HG03460 (cell line): Measurements from ENCODE around the gene LRFN4.

Experiments
- ATAC-seq: cut with Tn5 transposase; IDR thresholded peaks from one replicate; pipeline ENCODE4 v1.9.1; 2021; ENCODE audit not compliant: unreplicated experiment

LRFN4 gene

DNA sequence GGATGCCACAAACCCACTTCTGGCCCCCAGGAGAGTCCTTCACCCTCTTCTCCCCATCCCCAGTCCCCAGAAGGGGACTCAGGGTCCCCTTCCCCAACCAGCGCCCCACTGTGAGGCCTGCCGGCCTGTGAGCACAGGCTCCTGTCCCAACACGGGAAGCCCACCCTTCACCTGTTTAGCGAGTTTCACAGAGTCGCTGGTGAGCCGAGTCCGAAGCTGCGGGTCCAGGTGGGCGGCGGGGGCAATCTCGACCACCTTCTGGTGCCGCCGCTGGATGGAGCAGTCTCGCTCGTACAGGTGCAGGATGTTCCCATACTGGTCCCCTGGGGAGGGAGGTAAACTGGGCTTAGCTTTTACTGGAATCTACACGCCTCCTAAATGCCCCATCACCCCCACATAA is 13.3 kb downstream of the LRFN4 start:
- ATAC-seq = no peak

DNA sequence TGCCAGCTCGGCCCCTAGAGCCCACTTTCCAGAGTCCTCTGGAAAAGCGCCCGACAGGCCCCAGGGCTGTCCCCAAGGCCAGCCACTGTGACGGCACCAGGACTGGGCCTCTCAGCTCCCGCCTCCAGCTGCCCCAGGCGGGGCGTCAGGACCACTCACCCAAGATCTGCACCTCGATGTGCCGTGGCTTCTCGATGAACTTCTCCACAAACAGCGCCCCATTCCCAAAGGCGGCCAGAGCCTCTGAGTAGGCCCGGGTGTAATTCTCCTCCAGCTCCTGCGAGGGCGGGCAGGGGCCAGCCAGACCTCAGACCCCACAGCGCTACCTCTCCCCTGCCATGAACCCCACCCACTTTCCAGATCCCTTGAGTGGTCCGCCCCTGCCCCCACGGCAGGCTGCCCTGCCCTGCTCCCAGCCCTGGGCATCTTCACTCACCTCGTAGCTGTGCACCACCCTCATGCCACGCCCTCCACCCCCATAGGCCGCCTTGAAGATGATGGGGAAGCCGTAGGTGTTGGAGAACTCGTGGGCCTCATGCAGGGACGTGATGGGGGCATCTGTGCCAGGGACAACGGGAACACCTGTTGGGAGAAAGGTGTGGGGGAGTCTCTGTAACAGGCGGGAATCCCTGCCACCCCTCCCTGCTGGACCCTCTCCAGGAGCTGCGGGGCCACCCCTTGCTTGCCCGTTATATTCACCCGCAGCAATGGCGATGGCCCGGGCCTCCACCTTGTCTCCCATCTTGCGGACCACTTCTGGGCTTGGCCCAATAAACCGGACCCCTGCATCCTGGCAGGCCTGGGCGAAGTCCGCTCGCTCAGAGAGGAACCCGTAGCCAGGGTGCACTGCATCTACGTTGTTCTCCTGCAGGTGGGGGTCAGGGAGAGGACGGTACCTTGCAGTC is 14.0 kb downstream of the LRFN4 start:
- no peak for ATAC-seq

DNA sequence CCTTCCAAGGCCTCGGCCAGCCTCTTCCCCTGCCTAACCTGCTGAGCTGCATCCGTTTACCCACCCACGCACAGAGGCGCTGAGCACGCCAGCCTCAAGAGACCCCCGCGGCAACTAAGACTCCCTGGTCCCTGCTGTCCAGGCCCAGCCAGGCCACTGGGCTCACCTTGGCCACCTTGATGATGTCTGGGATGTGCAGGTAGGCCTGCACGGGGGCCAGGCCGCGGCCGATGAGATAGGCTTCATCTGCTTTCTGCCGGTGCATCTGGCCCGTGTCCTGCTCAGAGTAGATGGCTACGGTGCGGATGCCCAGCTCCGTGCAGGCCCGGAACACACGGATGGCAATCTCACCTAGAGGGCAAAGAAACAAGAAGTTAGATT is 14.6 kb downstream of the LRFN4 start:
- ATAC-seq = no peak

DNA sequence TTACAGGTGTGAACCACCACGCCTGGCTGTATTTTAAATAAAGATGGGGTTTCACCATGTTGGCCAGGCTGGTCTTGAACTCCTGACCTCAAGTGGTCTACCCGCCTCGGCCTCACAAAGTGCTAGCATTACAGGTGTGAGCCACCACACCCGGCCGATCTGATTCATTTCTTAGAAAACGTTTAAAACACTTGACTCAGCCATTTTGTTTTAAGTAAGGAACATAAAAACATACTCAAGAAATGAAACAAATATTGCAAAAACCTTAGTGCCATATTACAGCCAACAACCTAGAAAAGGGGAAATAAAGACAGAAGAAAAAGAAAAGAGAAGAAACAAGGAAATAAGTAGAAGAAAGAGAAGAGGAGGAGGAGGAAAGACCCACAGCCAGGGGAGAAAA is 17.4 kb downstream of the LRFN4 start:
- no peak for ATAC-seq

DNA sequence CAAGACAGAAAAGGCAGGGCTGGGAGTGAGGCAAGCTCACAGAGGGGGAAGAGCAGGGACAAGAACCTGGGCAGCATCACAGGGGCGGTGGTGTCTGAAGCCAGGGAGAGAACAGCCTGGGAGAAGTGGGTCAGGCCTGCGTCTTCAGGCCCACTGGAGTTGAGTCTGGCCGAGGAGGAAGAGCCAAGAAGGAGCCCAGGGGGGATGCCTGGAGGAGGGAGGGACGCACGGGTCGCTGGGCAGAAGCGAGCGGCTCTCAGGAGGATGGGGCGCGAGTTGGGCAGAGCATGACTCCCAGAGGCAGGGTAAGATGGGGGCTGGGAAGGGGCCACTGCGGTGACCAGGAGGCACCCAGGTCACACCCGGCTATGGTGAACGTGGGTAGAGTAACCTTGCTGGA is 18.5 kb downstream of the LRFN4 start:
- no peak for ATAC-seq

DNA sequence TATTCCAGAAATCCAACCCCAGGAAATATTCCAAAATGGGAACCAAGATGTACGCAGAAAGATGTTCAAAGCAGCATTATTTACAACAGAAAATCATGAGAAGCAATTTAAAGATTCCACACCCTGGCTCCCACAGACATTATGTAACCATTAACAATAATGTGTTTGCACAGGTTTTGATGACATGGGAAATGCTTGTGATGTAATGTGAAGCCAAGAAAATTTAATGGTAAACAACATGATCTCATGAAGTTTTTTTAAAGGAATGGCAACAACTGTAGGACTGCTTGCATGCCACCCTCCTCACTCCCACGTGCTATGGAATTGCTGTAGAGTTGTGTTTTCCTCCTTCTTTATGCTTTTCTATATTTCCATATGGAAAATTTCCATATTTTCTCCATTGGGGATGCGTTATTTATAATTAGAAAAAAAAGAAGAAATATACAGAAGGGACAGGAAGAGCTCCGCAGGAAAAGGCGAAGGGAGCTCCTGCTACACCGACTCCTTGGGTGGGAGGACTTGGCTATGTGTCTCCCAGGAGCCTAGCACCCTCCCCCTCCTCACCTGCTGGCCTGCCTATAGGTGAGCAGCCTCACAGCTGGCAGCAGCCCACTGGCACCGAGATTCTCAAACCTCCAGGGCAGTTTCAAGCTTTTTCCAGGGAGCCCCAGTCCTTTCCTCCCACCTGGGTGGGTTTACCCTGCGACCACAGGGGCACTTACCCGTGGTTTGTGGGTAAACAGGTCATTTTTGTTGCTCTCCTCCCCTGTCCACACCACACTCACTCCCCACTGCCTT is 20.9 kb downstream of the LRFN4 start:
- ATAC-seq = no peak

DNA sequence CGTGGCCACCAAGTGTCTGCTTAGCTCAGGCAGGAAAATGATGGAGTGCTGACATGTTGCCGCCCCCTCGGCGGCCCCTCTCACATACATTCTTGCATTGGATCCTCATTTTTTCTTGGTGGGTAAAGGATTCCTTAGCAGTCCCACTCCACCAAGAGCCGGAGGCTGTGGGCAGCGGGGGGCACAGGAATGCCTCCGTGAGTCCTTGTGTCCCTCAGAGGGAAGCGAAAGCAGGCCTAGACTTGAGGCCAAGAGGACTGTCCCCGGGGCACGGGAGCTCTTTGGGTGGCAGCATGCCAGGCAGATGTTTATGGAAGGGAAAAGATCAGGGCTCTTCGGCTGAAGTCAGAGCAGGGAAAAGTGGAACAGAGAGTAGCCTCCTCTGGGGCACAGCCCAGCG is 21.6 kb downstream of the LRFN4 start:
- ATAC-seq = no peak

DNA sequence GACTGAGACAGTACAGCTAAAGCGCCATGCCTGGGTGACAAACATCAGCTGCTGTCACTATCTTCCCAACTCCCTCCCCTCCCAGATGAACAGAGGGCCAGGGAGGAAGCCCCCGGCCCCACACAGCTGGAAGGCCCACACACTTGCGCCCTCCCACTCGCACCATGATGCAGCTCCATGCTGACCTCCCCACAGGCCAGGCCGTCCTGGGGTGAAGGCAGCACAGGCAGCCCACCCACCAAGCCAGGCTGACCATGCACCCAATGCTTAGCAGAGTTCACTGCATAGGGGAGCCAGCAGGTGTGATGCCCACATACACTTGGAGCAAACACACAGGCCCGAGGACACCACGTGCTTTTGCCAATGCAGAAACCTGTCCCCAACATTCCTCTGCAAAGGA is 22.1 kb downstream of the LRFN4 start:
- ATAC-seq = no peak

DNA sequence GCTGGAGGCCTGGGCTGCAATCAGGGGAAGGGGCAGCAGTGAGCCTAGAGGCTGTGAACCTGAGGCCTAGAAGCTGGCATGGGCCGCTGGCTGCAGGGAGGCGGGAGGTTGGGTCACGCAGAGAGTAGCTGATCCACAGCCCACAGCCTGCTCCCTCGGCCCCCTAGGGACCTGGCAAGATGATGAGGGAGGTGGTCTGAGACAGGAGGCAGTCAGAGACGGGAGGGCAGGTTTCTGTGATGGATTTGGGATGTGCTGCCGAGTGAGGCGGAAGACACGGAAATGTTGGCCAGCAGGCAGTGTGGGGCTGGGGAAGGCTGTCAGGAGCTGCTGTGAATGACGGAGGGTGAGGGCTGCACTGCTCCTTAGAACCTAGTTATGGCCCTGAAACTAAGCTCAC is 22.7 kb downstream of the LRFN4 start:
- no peak for ATAC-seq

DNA sequence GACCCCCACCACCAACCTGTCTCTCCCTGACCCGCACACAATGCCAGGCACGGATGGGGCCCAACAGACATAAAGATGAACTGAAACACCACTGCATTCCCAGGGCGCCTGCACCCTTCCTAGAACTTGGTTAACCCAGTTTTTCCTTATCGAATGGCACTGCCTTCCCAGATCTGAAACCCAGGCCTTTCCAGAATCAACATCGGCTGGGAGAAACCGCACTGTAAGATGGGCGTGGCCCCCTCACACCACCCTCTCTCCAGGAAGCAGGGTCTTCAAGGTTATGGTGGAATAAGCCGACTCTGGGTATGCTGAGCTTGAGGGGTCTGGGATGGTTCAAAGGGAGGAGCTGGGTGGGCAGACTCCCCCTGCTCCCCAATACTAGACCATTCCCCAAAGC is 23.1 kb downstream of the LRFN4 start:
- ATAC-seq = no peak

DNA sequence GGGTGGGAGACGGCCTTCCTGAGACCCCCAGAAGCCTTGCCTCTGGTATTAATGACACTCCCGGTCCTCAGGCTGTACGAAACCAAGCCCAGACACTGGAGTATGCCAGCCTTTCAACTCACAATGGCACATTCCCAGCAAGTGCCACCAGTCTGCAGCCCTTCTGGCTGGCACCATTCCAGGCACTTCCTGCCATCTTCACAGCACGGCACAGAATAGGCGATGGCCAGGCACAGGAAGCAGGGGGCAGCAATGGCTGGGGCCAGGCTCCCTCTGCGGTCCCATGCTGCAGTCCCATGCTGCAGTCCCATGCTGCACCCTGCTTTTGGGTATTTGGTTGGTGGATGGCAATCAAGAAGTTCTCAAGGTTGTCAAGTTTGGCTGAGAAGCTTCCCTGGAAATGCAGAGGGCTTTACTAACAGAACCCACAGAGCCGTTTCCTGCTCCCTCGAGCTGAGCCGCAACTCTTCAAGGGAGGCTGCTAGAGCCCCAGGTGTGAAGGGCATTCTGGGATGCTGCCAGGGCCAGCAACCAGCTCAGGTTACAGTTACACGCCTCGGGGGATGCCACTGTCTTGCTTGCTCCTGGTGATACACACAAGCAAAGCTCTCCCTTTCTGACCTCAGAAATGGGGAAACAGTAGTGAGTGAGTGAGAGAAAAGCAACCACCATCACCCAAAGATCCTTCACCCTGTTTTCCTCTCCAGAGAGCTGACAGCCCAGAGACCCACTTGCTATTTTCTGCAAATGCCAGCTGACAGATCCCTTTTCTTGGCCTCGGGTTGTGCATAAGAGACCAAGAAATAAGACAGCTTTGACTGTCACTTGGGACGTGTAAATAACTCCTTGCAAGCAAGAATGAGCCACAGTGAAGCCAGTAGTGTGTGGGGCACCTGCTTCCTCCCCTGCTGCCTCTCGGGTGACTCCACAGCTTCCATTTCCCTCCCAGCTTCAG is 23.9 kb downstream of the LRFN4 start:
- ATAC-seq = no peak

DNA sequence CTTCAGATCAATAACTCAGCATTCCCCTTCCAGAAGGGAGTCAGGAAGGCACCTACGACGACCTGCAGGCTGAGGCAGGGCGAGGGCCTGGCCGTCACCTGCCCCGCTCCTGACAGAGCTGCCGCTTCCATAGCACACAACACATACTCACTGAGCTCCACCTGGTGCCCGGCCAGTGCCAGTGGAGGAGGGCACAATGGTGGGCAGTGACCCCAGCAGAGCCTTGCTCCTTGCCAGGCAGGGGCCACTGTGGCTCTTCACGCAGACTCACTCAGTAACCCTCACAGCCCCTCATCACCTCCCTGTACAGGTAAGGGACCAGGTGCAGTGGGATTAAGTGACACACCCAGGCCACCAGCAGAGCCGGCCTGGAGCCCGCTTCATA is 24.6 kb downstream of the LRFN4 start:
- ATAC-seq = no peak

DNA sequence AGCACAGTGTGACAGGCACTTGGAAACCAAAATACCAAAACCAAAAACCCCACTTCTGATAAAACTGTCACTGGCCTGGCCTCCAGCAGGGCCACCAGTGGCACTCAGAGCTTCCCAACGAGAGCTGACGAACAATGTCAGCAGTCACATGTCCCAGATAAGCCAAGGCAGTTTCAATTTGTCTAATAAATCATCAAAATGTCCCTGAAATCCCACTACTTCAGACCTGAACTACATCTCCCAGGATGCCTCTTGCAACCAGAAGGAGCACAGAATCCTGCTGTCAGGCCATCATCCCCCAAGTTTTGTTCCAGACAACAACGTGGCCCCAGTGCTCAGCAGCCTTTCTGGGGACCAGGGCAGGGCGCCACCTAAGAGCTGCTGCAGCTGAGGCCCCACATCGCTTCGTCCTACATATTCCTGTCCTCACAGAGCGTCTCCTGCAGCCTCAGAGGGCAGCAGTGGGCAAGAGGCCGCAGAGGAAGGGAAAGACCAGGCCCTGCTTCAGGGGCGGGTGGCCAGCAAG is 25.1 kb downstream of the LRFN4 start:
- no peak for ATAC-seq

DNA sequence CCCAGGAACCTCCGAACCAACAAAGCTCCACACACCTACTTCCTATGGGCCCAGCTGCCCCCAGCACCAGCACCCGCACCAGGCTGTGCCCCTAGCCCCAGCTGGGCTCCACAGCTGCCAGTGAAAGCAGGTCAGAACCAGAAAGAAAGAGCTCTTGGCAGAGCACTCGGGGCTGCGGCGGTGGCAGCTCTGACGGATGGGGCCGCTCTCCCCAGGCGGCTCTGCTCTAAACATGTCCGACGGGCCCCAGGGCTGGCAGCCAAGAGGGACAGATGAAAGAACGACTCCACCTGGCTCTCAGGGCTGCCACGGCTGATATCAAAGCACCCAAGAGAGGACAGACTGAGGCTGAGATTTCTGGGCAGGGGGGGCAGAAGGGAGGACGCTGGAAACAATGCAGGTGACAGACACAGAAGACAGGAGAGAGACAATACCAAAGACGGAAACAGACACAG is 25.7 kb downstream of the LRFN4 start:
- ATAC-seq = no peak

DNA sequence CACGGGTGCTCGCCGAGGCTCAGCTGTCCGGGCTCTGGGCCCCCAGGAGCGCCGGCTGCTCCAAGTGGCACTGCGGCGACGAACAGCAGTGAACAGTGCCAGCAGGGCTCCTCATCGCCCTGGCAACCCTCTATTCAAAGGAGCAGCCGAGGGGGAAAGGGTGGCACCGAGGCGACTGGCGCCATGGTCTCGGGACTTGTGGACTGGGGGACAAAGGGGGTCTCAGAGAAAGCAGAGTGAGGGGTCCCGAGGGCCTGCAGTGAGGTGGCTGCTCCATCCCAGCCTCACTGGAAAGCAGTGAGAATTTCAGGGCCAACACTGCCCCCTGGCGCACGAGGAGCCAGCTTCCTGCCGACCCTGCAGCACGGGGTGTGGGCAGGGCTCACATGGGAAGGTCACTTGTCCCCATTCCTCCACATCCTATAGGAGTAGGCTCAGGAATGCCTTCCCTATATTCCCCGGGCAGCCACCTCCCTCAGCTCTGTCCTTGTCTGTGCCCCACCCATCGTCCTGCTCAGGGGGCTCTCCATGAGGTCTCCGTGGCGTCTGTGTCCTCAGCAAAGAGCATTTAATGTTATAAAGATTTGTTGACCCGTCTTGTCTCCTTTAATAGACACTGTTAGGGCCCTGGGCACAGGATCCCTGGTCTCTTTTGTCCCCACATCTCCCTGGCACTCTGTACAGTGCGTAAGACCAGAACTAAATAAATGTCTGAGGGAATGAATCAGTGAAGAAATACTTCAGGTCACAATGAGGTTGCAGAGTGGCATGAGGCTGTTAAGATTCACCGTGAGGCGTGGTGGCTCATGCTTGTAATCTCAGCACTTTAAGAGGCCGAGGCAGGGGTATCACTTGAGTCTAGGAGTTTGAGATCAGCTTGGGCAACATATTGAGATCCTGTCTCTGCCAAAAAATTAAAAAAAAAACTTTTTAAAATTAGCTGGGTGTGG is 26.4 kb downstream of the LRFN4 start:
- ATAC-seq = no peak

DNA sequence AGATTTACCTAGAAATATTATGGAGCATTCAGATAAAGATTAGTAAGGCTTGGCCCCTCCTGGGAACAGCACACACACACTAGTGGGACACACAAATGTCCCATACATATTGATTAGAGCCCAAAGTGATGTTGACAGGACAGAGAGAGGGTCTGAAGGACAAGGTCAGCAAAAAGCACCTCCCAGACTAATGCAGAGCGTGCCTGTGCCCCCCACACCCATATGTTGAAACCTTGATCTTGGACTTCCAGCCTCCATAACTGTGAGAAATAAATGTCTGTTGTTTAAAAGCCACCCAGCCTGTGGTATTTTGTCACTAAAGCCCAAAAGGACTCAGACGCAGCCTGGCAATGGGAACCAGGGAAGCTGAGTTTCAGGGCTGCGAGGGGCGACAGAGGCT is 27.6 kb downstream of the LRFN4 start:
- no peak for ATAC-seq

DNA sequence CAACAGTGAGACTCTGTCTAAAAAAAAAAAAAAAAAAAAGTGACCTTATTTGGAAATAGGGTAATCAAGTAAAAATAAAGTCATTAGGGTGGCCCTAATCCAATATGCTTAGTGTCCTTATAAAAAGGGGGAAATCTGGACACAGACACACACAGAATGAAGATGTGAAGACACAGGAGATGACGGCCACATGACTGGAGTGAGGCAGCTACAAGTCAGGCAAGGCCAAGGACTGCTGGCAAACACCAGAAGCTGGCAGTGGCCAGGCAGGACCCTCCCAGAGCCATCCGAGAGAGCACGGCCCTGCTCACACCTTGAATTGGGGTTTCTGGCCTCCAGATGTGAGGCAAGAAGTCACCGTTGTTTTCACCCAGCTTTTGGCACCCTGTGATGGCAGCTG is 28.6 kb downstream of the LRFN4 start:
- no peak for ATAC-seq

DNA sequence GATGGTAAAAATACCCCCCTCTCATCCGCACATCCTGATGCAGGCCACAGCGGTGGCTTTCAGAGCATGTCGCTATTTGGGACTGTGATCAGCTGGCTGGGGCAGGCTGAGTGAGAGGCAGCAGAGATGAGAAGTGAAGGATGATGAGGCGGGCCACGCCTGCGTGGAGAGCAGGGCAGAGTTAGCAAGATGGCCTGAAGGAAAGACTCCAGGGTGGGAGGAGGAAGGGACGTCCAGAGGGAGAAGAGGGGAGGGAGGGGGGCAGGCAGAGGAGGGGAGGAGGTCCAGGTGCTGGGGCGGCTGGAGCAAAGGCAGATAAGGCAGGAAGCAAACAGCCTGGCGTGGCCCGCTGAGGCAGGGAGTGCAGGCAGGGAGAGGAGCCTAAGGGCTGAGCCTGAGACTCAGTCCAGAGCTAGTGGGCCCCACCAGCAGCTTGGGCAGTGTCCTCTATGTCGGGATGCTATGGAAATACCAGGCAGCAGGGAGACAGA is 29.1 kb downstream of the LRFN4 start:
- no peak for ATAC-seq

DNA sequence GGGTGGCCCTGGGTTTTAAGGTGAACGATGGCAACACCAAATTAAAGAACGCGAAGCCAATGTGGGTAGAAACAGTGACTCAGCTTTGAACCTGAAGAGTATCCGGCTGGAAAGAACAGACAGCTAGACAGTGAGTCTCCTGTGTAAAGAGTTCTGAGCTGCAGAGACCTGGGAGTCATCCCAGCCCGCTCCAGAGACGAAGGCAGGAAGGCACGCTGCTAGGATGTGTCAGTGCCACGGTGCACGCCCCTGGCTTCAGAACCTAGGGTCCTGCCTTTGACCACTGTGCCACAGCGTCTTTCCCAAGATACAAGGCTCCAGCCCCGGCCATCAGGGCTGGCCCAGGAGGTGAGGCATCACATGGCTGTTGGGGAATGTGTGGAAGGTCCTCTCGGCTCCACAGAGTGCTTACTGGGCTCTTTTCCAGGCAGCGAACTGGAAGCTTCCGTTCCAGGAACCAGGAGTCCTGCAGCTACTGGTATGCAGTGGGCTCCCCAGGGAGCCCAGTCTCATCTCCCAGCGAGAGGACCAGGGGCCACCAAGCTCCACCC is 29.9 kb downstream of the LRFN4 start:
- ATAC-seq = no peak
